Measurements from ENCODE around the gene MTARC2. TPM values are rescaled to one million over a fixed set of nuclear protein-coding genes. Genes with fewer than 3 reads are reported as not detected.

Gene MTARC2
- total RNA-seq, 2 donors from 2014 or later = 19.5 to 37.9 TPM

- intact Hi-C loops (cut with DNase I) = no loop called here
Measured at GRCh38 chr1:220786057-220786336, 37.9 kb downstream of the MTARC2 start.

DNA sequence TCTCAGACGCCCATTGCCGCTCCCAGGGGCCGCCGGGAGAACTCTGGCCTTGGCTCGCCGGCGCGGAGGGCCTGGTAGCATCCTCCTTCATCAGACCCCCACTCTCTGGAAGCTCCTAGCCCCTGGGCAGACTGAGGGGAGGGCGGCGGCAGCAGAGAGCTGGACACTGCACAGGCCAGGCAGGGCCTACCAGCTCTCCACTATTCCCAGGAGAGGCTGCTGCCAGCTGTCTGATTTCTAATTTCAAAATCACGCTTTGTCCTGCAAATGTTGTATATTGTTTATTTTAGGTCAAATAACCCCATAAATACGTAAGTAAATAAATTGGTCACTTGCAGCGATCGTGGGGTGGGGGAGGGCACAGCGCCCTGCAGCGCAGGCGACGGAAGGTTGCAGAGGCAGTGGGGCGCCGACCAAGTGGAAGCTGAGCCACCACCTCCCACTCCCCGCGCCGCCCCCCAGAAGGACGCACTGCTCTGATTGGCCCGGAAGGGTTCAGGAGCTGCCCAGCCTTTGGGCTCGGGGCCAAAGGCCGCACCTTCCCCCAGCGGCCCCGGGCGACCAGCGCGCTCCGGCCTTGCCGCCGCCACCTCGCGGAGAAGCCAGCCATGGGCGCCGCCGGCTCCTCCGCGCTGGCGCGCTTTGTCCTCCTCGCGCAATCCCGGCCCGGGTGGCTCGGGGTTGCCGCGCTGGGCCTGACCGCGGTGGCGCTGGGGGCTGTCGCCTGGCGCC lies 38.4 kb downstream of the MTARC2 start, which contains the start of gene MTARC1:
Gene MTARC1 (plus strand): TSS at position 577 of the 732 bp plus-strand sequence. CDS start 32 bp downstream, at position 609.
- Histone ChIP-seq H3K27me3 (no peaks in the 10 kb centered on the region), H3K4me3 (peak within 1 kb of the TSS; percentile 21 to 35), H3K36me3 (replicated peaks in 1 of 2; ENCODE audit: insufficient read depth in 1 of 2, low read depth in 2 of 2) (no peaks in the 10 kb centered on the region), H3K27ac (peak within 1 kb of the TSS; percentile 69 to 86 (median 85)), H3K4me1 (peaks cover 17% of the 10 kb centered on the region), H3K9me3 (no peaks in the 10 kb centered on the region)
- TF ChIP-seq CTCF (IDR thresholded peaks at IDR 0.05) = peak in 4 of 7 experiments; percentile 17 to 47 (median 32)
- TF ChIP-seq POLR2A (IDR thresholded peaks at IDR 0.05) = peak; percentile 61 to 66 (median 63)
- WGBS, 2 donors = 0 to 1% methylated on average over 19 to 32 of the region's 56 CpGs
- ATAC-seq = peak; percentile 83
- intact Hi-C loops (cut with DNase I) = no loop called here
- peak; percentile 76 to 89 (median 86) for DNase-seq

More at GRCh38 chr1:220786057-220786336, 37.9 kb downstream of the MTARC2 start:
- TF ChIP-seq POLR2A (IDR thresholded peaks at IDR 0.05) = no peak
- TF ChIP-seq CTCF (IDR thresholded peaks at IDR 0.05) = peak in 1 of 7 experiments; percentile 3
- Histone ChIP-seq H3K4me1 (peaks cover 17% of the 10 kb centered on the region), H3K36me3 (replicated peaks in 1 of 2; ENCODE audit: insufficient read depth in 1 of 2, low read depth in 2 of 2) (no peaks in the 10 kb centered on the region), H3K9me3 (no peaks in the 10 kb centered on the region), H3K4me3 (no peak overlapping the region), H3K27ac (peak overlapping the region; percentile 69 to 86 (median 85)), H3K27me3 (no peaks in the 10 kb centered on the region)
- ATAC-seq (peak; percentile 42), DNase-seq (peak in 3 of 4 donors; percentile 40 to 64 (median 52))
- 15 to 24% methylated on average over 5 to 13 of the region's 13 CpGs for WGBS, 2 donors

- peak; percentile 78 for ATAC-seq
- Histone ChIP-seq H3K36me3 (replicated peaks in 1 of 2; ENCODE audit: insufficient read depth in 1 of 2, low read depth in 2 of 2) (no peaks in the 10 kb centered on the region), H3K4me3 (peak overlapping the region; percentile 21 to 35), H3K4me1 (peaks cover 17% of the 10 kb centered on the region), H3K27me3 (no peaks in the 10 kb centered on the region), H3K9me3 (no peaks in the 10 kb centered on the region), H3K27ac (peak overlapping the region; percentile 69 to 86 (median 85))
- DNase-seq = peak; percentile 73 to 84 (median 79)
- 1 to 2% methylated on average over 17 to 29 of the region's 32 CpGs for WGBS, 2 donors
- intact Hi-C loops (cut with DNase I) = no loop called here
- TF ChIP-seq POLR2A (IDR thresholded peaks at IDR 0.05) = peak in 1 of 3 donors; percentile 3
- TF ChIP-seq CTCF (IDR thresholded peaks at IDR 0.05) = no peak
Measured at GRCh38 chr1:220787069-220787619, 39.0 kb downstream of the MTARC2 start.

DNA sequence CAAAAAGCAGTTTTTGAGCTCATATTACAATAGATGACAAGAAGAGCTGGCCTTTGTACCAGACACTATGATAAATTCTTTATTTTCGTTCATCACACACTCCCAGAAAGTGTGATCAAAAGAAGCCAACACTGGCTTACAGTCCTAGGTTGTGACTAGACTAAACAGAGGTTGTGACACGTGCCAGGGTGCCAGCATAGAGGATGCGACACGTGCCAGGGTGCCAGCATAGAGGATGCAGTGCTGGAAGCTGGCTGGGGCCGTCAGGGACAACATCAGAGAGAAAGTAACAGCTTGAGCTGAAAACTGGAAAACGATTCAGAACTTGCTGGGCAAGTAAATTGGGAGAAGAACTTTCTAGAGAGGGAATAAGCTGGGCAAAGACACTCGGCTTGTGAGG lies 40.8 kb downstream of the MTARC2 start:
- H3K4me3 ChIP-seq = no peak overlapping the region
- intact Hi-C loops (cut with DNase I) = no loop called here
- peaks cover 17% of the 10 kb centered on the region for H3K4me1 ChIP-seq
- no peak overlapping the region for H3K27ac ChIP-seq
- TF ChIP-seq CTCF (IDR thresholded peaks at IDR 0.05) (no peak), POLR2A (IDR thresholded peaks at IDR 0.05) (no peak)
- no peaks in the 10 kb centered on the region for H3K9me3 ChIP-seq
- no peak for DNase-seq
- ATAC-seq = no peak
- H3K36me3 ChIP-seq (replicated peaks in 1 of 2; ENCODE audit: insufficient read depth in 1 of 2, low read depth in 2 of 2) = no peaks in the 10 kb centered on the region
- 86 to 88% methylated on average over 7 of the region's 7 CpGs for WGBS, 2 donors
- no peaks in the 10 kb centered on the region for H3K27me3 ChIP-seq
